Natural killer cell treated with Interleukin-12 subunit alpha and Interleukin-12 subunit beta and Interleukin-15 and Interleukin-18, amount 100 ng/mL, for 72 hours (primary cell): ENCODE results near the gene C1QB. TPM values are rescaled to one million over a fixed set of nuclear protein-coding genes. Genes with fewer than 3 reads are reported as not detected.
"Not testable (repeated sequence)": the region's sequence is repeated elsewhere in the genome, so short reads cannot be mapped to it uniquely, and the experiment has no call there.

Source experiments
- ATAC-seq, 2 donors: fragments of 150-1000 bp; cut with Tn5 transposase in 1 of 2; sonication (Bioruptor Pico), chemical (Tn5 transposase) in 1 of 2; 2 replicates each; pipeline ENCODE4 v1.10.0; 2021
- DNase-seq: peaks from one replicate; pipeline ENCODE4 v3.0.0; 2022; ENCODE audit warnings: low spot score
- H3K27ac Mint-ChIP-seq, 2 donors: 1 replicate in 1 of 2; 2 replicates in 1 of 2; pipeline ENCODE4 v1.8.0; 2022; ENCODE audit warnings: mixed read lengths in 2 of 2, mild to moderate bottlenecking in 1 of 2, moderate library complexity in 1 of 2
- H3K27me3 Mint-ChIP-seq, 2 donors: 1 replicate in 1 of 2; 2 replicates in 1 of 2; pipeline ENCODE4 v1.8.0; 2022; ENCODE audit warnings: mixed read lengths in 2 of 2
- H3K36me3 Mint-ChIP-seq: one replicate; pipeline ENCODE4 v1.8.0; 2022; ENCODE audit warnings: mixed read lengths
- H3K4me1 Mint-ChIP-seq, 2 donors: 1 replicate in 1 of 2; 2 replicates in 1 of 2; pipeline ENCODE4 v1.8.0; 2022; ENCODE audit warnings: low read depth in 2 of 2, mixed read lengths in 2 of 2, mild to moderate bottlenecking in 1 of 2
- H3K4me3 Mint-ChIP-seq: one replicate; pipeline ENCODE4 v1.8.0; 2022; ENCODE audit warnings: mixed read lengths
- H3K9me3 Mint-ChIP-seq: 2 replicates; pipeline ENCODE4 v1.8.0; 2022; ENCODE audit warnings: mixed read lengths
- total RNA-seq, 2 donors: library from RNA; stranded (reverse); gene quantifications; one replicate each; pipeline ENCODE4 v1.2.3, GENCODE V29; 2022

C1QB gene
- total RNA-seq, 2 donors from 2014 or later, result not detected

GRCh38 chr1:22705586-22705985, 52.5 kb downstream of the C1QB start:
- H3K27ac Mint-ChIP-seq, result no peak overlapping the region
- H3K27me3 Mint-ChIP-seq, result peaks cover 17 to 24% of the 10 kb centered on the region in 2 donors
- H3K9me3 Mint-ChIP-seq, result no peaks in the 10 kb centered on the region
- DNase-seq (no peak), ATAC-seq (no peak)
- H3K36me3 Mint-ChIP-seq, result no peaks in the 10 kb centered on the region
- H3K4me3 Mint-ChIP-seq, result no peak overlapping the region
- no peaks in the 10 kb centered on the region for H3K4me1 Mint-ChIP-seq

- H3K27ac Mint-ChIP-seq, H3K36me3 Mint-ChIP-seq, H3K9me3 Mint-ChIP-seq, H3K4me3 Mint-ChIP-seq, ATAC-seq, H3K4me1 Mint-ChIP-seq: not testable (repeated sequence)
- H3K27me3 Mint-ChIP-seq, result peaks cover 17 to 24% of the 10 kb centered on the region in 2 donors
- DNase-seq, result peak; percentile 5
These were observed 53.1 kb downstream of the C1QB start for GRCh38 chr1:22706100-22706499.

- H3K27me3 Mint-ChIP-seq, result peaks cover 25 to 31% of the 10 kb centered on the region in 2 donors
These were observed 55.7 kb downstream of the C1QB start for GRCh38 chr1:22708777-22709176.

DNA sequence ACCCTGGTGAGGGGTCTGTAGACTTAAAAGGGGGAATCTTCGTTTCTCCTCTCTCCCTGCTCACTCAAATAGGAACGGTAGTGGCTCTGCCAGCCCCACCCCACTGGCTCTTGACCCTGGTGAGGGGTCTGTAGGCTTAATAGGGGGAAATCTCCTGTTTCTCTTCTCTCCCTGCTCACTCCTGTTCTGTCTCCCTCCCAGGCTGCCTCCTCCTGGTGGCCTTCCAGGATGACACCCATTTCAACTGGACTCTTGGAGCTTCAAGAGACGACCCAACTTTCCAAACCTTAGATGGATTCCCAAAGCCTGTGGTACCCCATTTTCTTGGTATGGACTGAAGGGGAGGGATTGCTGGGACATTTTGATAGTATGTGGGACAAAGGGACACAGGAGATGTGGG, 56.2 kb downstream of the C1QB start:
- H3K9me3 Mint-ChIP-seq, result no peaks in the 10 kb centered on the region
- no peak overlapping the region for H3K27ac Mint-ChIP-seq
- H3K36me3 Mint-ChIP-seq, result no peaks in the 10 kb centered on the region
- ATAC-seq (no peak), DNase-seq (peak; percentile 6)
- no peaks in the 10 kb centered on the region for H3K4me1 Mint-ChIP-seq
- H3K4me3 Mint-ChIP-seq, result peak overlapping the region; percentile 51
- H3K27me3 Mint-ChIP-seq, result peaks cover 29 to 36% of the 10 kb centered on the region in 2 donors

More at GRCh38 chr1:22708777-22709176, 55.7 kb downstream of the C1QB start:
- no peaks in the 10 kb centered on the region for H3K36me3 Mint-ChIP-seq
- no peaks in the 10 kb centered on the region for H3K9me3 Mint-ChIP-seq
- H3K4me3 Mint-ChIP-seq, result peak overlapping the region; percentile 36
- DNase-seq, result peak; percentile 13
- no peaks in the 10 kb centered on the region for H3K4me1 Mint-ChIP-seq
- H3K27ac Mint-ChIP-seq, result no peak overlapping the region
- ATAC-seq, result no peak

- Mint-ChIP-seq H3K27me3 (peaks cover 35 to 43% of the 10 kb centered on the region in 2 donors), H3K4me1 (no peaks in the 10 kb centered on the region), H3K27ac (no peak overlapping the region), H3K9me3 (no peaks in the 10 kb centered on the region), H3K4me3 (peak overlapping the region; percentile 51), H3K36me3 (no peaks in the 10 kb centered on the region)
- DNase-seq, result peak; percentile 38
- ATAC-seq, result peak in 1 of 2 donors; percentile 12
These were observed 57.1 kb downstream of the C1QB start for GRCh38 chr1:22709891-22710700.

DNA sequence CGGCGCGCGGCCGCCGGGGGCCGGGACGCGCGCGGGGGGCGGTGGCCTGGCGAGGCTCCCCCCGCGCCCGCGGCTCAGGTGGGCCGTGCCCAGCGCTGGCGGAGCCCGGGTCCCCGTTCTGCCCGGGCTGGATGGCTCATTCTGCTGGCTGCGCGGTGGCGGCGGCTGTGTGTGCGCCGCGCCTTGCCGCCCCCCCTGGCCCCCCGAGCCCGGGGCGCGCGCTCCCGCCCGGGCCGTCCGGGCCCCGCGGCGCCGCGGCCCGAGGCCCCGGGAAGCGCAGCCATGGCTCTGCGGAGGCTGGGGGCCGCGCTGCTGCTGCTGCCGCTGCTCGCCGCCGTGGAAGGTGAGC, 57.6 kb downstream of the C1QB start, which contains the start of gene EPHB2:
EPHB2 (plus strand) TSS at position 139 of the 349 bp plus-strand sequence; CDS start at position 283, 144 bp downstream.
- Mint-ChIP-seq H3K4me3 (peak within 1 kb of the TSS; percentile 51), H3K4me1 (no peaks in the 10 kb centered on the region), H3K27ac (no peak within 1 kb of the TSS), H3K36me3 (no peaks in the 10 kb centered on the region), H3K9me3 (no peaks in the 10 kb centered on the region), H3K27me3 (peaks cover 38 to 45% of the 10 kb centered on the region in 2 donors)
- ATAC-seq (peak; percentile 25 to 50), DNase-seq (peak; percentile 35)

DNA sequence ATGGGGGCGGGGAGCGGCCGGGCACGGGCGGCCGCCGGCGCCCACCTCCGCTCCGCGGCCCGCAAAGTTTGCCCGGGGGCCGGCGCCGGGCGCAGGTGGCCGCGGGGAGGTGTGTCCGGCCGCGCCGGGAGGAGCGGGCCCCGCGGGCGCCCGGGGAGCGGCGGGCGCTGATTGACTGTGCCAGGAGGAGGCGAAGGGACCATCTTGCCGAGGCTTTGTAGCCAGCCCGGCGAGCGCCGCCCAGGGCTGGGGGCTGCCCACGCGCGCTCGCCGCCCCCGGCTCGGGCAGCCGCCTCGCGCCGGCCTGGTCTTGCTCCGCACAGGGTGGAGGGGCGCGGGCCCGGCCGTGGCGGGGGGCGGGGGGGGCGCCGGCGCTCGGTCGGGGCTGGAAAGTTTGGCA, 58.0 kb downstream of the C1QB start:
- Mint-ChIP-seq H3K4me3 (no peak overlapping the region), H3K9me3 (no peaks in the 10 kb centered on the region), H3K27me3 (peaks cover 38 to 45% of the 10 kb centered on the region in 2 donors), H3K4me1 (no peaks in the 10 kb centered on the region), H3K36me3 (no peaks in the 10 kb centered on the region), H3K27ac (no peak overlapping the region)
- DNase-seq, result peak; percentile 22
- no peak for ATAC-seq

Other genes with a start within 250 kb of the C1QB start
- gene ZBTB40, start 201.4 kb upstream of the C1QB start, total RNA-seq, result 10 to 100 TPM; 26.3 to 33.9 TPM
- not detected for gene EPHA8, start 89.7 kb upstream of the C1QB start, total RNA-seq
- gene C1QA, start 16.6 kb upstream of the C1QB start, total RNA-seq, result not detected
- not detected for gene C1QC, start 9.6 kb upstream of the C1QB start, total RNA-seq
- not detected for gene EPHB2, start 57.6 kb downstream of the C1QB start, total RNA-seq